Measurements from ENCODE around the gene SLC16A5.

- TF ChIP-seq, protein P1, sequence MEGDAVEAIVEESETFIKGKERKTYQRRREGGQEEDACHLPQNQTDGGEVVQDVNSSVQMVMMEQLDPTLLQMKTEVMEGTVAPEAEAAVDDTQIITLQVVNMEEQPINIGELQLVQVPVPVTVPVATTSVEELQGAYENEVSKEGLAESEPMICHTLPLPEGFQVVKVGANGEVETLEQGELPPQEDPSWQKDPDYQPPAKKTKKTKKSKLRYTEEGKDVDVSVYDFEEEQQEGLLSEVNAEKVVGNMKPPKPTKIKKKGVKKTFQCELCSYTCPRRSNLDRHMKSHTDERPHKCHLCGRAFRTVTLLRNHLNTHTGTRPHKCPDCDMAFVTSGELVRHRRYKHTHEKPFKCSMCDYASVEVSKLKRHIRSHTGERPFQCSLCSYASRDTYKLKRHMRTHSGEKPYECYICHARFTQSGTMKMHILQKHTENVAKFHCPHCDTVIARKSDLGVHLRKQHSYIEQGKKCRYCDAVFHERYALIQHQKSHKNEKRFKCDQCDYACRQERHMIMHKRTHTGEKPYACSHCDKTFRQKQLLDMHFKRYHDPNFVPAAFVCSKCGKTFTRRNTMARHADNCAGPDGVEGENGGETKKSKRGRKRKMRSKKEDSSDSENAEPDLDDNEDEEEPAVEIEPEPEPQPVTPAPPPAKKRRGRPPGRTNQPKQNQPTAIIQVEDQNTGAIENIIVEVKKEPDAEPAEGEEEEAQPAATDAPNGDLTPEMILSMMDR (IDR thresholded peaks at IDR 0.05), result no peak
- TF ChIP-seq POLR2AphosphoS5 (IDR thresholded peaks at IDR 0.05), result no peak
Observed at GRCh38 chr17:75063201-75063600, 24.6 kb upstream of the SLC16A5 start.
